ENCODE measurements around the gene CCDC178.

Gene CCDC178

GRCh38 chr18:33334781-33335180 is 105.7 kb downstream of the CCDC178 start:
- DNase-seq (ENCODE audit: low read depth, low spot score): no peak
- no peak for TF ChIP-seq CTCF (IDR thresholded peaks at IDR 0.05; ENCODE audit: insufficient read depth, low read length, missing control alignments)
- CTCF ChIA-PET: no interaction called here
- POLR2A ChIA-PET: no interaction called here
- H3K4me3 ChIP-seq (ENCODE audit: low read depth, low read length): no peak overlapping the region

GRCh38 chr18:33330711-33331110 is 109.8 kb downstream of the CCDC178 start:
- TF ChIP-seq CTCF (IDR thresholded peaks at IDR 0.05; ENCODE audit: insufficient read depth, low read length, missing control alignments): no peak
- ChIA-PET POLR2A (no interaction called here), CTCF (no interaction called here)
- no peak for DNase-seq (ENCODE audit: low read depth, low spot score)
- H3K4me3 ChIP-seq (ENCODE audit: low read depth, low read length): no peak overlapping the region

- no peak for DNase-seq (ENCODE audit: low read depth, low spot score)
- CTCF ChIA-PET: no interaction called here
- no peak overlapping the region for H3K4me3 ChIP-seq (ENCODE audit: low read depth, low read length)
- TF ChIP-seq CTCF (IDR thresholded peaks at IDR 0.05; ENCODE audit: insufficient read depth, low read length, missing control alignments): no peak
- POLR2A ChIA-PET: no interaction called here
Observed at GRCh38 chr18:33326975-33327374, 113.5 kb downstream of the CCDC178 start.

GRCh38 chr18:33317640-33318039 is 122.9 kb downstream of the CCDC178 start:
- no peak for DNase-seq (ENCODE audit: low read depth, low spot score)
- ChIA-PET CTCF (no interaction called here), POLR2A (no interaction called here)
- TF ChIP-seq CTCF (IDR thresholded peaks at IDR 0.05; ENCODE audit: insufficient read depth, low read length, missing control alignments): no peak
- no peak overlapping the region for H3K4me3 ChIP-seq (ENCODE audit: low read depth, low read length)

GRCh38 chr18:33316146-33316587 is 124.4 kb downstream of the CCDC178 start:
- POLR2A ChIA-PET: no interaction called here

GRCh38 chr18:33307520-33307919 is 133.0 kb downstream of the CCDC178 start:
- no peak for TF ChIP-seq CTCF (IDR thresholded peaks at IDR 0.05; ENCODE audit: insufficient read depth, low read length, missing control alignments)
- POLR2A ChIA-PET: no interaction called here
- no peak for DNase-seq (ENCODE audit: low read depth, low spot score)
- CTCF ChIA-PET: no interaction called here
- no peak overlapping the region for H3K4me3 ChIP-seq (ENCODE audit: low read depth, low read length)

More at GRCh38 chr18:33316146-33316587, 124.4 kb downstream of the CCDC178 start:
- no peak overlapping the region for H3K4me3 ChIP-seq (ENCODE audit: low read depth, low read length)
- no peak for TF ChIP-seq CTCF (IDR thresholded peaks at IDR 0.05; ENCODE audit: insufficient read depth, low read length, missing control alignments)
- CTCF ChIA-PET: no interaction called here
- DNase-seq (ENCODE audit: low read depth, low spot score): no peak

Data from AG04449 (cell line).